Measurements from ENCODE around the gene SLC38A1.

Gene SLC38A1

DNA sequence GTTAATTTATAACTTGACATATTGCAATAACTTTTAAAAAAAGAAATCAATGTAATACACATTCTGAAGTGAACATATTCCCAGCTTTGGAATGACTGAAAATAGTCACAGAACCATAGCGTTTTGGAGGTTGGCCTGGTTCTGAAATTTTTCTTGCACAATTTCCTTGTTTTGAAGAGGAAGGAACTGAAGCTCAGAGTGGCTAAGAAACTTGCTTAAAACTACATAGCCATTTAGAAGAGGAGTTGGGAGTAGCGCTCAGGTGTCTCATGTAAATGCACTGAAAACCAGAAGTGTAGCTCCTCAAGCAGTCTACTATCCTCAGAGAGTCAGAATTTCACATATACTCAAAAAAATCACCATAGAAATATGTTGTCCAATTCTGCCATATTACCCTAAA lies 41.2 kb downstream of the SLC38A1 start:
- no peak for DNase-seq

DNA sequence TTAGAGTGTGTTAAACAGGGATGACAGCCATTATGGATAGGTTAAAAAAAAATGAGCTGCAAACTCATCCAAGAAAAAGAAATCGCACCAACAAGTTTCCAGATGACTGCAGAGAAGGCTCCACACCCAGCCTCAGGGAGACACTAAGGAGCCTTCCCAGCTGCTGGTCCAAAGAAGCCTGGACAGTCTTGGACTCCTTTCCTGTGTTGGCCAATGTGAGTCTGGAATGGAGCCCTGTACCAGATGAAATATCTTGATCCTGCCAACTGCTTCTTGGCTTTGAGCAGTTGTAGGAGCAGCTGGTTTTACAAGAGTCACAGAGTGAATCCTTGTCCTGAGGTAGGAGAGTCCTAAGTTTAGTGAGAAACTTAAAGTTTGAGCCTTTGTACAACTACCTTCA lies 44.5 kb downstream of the SLC38A1 start:
- no peak for DNase-seq

- no peak for DNase-seq
Observed at GRCh38 chr12:46223047-46223446, 45.8 kb downstream of the SLC38A1 start.

DNA sequence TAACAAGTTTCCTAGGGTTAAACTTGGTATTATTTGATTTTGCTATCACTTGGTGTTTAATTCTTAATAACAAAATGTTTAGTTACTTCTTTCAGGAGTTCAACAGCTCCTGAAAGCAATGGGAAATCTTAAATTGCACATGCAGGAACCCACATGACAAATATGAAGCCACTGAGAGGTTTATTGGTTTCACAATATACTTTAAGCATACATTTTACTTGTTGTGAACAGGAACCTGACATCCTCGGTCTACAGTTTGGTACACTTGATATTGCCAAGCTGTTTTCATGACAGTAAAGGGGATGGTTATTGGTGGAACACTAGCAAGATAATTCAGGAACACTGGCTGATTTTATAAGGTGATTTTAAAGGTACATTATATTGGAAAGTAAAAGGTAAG lies 46.2 kb downstream of the SLC38A1 start:
- DNase-seq, result no peak

DNA sequence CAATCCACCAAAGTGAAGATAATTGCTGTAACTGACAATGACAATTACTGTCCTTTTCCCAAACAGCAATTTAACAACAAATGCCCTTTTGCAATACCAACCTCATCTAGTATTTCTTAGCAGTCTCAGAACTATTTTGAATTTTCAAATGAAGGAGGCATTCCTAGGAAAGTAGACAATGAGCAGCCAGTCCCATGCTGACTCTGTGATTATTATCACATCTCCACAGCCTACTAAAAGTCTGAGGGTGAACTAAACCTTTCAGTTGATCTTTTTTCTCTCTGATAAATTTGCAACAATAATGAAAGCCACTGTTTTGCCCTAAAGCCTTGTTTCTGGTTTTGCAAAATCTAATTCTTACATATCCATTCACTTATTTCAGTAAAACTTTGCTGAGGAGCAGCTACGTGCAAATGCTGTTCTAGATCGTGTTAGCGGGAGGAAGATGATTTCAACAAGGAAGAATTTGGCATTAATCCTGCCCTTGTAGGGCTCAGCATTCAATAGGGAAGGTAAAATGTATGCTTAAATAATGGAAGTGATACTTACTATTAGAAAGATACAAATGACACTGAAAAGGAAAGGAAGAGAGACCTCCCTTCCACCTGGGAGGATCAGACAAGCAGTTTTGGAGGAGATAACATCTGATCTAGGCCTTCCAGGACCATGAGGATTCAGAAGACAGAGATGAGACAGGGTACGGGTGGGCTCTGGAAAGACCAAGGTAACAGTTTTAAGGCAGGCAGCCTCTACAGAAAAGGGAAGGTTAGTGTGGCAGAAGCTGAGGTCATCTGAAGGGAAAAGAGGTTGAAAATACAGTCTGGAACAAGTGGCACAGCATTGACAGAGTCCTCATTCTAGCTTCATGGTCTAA lies 47.4 kb downstream of the SLC38A1 start:
- no peak for DNase-seq

- DNase-seq, result peak; percentile 67
Observed at GRCh38 chr12:46219877-46220655, 48.8 kb downstream of the SLC38A1 start.

GRCh38 chr12:46219132-46219876 lies 49.5 kb downstream of the SLC38A1 start:
- DNase-seq, result no peak

DNA sequence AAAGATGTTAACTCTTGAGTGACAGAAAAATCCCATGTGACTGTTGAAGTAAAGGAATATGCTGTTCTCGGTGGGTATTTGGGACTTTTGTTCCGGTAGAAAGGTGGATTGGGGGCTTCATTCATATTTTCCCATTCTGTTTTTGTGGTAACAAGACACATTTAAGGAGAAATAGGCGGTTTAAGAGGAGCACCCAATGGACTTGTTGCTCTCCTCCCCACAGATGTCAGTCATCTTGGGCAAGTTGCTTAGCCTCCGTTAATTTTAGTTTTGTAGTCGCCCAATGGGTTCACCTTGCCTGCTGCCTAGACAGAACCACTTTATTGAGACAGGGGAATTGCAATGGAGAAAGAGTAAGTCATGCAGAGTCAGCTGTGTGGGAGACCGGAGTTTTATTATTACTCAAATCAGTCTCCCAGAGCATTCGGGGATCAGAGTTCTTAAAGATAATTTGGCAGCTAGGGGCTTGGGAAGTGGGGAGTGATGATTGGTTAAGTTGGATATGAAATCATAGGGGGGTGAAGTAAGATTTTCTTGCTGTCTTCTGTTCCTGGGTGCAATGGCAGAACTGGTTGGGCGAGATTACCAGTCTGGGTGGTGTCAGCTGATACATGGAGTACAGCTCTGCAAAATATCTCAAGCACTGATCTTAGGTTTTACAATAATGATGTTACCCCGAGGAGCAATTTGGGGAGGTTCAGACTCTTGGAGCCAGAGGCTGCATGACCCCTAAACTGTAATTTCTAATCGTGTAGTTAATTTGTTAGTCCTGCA lies 50.3 kb downstream of the SLC38A1 start:
- peak; percentile 12 for DNase-seq

GRCh38 chr12:46217541-46218321 lies 51.1 kb downstream of the SLC38A1 start:
- peak; percentile 14 for DNase-seq

DNA sequence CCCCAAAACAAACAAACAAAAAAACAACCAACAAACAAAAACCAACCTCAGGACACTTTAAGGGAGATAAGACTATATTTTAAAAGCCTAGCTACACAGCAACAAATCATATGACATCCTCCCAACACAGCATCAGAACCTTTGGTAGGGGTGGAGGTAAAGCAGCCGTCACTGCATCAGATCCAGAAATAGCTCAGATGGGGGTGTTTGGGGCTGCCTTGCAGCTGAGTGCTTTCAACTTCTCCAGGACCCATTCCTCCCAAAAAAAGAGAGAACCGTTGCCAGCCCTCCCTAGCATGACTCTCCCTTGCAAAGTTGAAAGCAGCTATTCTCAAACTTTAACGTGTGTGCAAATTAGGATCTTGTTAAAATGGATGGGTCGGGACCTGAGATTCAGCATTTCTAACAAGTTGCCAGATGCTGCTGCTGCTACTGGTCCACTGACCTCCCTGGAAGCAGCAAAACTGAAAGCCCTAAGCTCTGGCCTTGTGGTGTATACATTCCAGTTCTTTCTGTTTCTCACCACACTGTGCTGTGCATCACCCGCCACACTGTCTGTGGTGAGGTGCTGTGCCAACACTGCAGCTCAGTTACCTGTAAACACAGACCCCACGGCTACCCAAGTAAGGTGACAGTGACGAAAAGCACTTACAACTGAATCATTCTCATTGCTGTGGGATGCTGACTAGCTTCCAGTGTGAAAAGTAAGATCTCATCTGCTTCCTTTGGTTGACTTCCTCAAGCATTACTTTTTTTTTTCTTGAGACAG lies 54.0 kb downstream of the SLC38A1 start:
- peak; percentile 76 for DNase-seq

GRCh38 chr12:46212108-46212982 lies 56.5 kb downstream of the SLC38A1 start:
- DNase-seq, result no peak

DNA sequence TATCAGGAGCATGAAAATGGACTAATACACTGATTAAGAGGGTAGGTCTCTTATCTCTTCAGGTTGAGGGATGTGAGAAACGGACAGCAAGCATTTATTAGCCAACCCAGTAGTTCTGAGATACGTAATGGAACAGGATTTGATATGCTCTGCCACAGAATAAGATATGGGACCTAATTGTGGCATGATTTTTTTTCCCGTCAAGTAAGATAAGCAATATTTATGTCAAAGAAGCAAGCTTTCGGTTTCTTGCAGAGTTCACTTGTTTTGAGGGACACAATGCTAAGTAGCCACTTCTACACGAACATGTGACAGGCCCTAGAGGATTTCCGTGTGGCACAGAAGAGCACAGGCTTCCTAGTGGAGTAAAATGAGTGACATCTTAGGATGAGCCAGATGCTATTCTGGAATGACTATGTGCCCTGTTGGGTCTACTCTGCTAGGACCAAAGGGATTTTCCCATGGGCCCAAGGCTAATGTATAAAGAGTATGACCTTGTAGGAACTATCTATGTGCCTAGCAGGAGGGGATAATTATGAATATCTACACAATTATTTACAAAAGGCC lies 57.9 kb downstream of the SLC38A1 start:
- no peak for DNase-seq

DNA sequence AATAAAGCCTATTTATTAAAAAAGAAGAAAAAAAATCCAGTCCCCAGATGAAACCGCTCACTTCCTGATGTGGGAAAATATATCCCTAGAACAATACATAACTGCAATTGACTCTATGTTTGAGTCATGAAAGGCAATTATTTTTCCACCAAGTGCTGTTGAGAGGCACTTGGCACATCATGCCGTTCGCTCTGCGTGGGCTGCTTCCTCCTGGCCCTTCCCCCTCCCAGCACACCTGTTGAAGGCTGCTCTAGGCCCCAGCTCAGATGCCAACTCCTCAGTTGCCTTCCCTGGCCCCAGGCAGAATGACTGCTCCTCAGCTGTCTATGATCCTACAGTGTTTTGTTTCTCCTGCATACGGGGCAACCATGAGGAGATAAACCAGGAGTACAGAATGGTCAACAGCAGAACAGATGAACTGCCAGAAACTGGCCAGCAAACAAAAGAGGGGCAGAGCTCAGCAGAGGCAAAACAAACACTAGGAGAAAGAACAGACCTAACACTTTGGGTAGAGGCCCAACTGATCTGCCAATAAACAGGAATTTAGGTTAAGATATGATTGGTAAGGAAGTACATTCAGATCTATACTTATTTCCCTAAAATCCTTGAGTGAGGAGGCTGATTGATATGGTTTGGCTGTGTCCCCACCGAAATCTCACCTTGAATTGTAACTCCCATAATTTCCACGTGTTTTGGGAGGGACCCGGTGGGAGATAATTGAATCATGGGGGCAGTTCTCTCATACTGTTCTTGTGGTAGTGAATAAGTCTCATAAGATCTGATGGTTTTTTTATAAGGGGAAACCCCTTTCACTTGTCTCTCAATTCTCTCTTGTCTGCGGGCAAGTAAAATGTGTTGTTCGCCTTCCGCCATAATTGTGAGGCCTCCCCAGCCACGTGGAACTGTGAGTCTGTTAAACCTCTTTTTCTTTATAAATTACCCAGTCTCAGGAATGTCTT lies 58.6 kb downstream of the SLC38A1 start:
- DNase-seq, result peak; percentile 87

GRCh38 chr12:46209170-46209569 lies 59.7 kb downstream of the SLC38A1 start:
- DNase-seq, result no peak

DNA sequence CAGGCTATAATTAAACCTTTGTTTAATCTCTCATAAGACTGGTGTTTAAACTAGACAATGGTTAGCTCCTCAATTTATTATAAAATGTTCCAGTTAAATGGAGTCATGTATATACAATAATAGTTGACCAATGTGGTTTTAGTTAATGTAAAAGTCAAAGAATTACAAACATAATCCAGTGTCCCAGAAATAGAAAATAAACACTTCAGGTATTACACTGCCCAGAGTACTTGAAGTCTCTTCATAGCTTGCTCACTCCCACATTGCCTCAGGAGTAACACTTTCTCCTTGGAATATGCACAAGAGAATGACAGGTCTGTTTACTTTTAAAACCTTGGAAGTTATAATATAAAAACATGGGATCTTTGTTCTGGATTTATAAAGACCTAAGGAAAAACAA lies 60.5 kb downstream of the SLC38A1 start:
- DNase-seq, result no peak

- no peak for DNase-seq
Observed at GRCh38 chr12:46207644-46208043, 61.2 kb downstream of the SLC38A1 start.

- DNase-seq, result no peak
Observed at GRCh38 chr12:46206471-46206870, 62.4 kb downstream of the SLC38A1 start.

- DNase-seq, result no peak
Observed at GRCh38 chr12:46205294-46205693, 63.5 kb downstream of the SLC38A1 start.
